Breast epithelium (tissue), 4 donors: ENCODE results near the gene ZMYND8. TPM values are rescaled to one million over a fixed set of nuclear protein-coding genes. Genes with fewer than 3 reads are reported as not detected.
"Not testable (repeated sequence)": the region's sequence is repeated elsewhere in the genome, so short reads cannot be mapped to it uniquely, and the experiment has no call there.

Experiments
- DNase-seq, 2 donors: peaks; one replicate each; pipeline ENCODE4 v3.0.0-alpha.2; 2019; ENCODE audit warnings: low spot score in 2 of 2
- H3K27ac ChIP-seq, 2 donors: fragments of 200-600 bp; sonication (generic) in 1 of 2; one replicate each; pipeline ENCODE4 v1.5.1; 2016 to 2019; ENCODE audit warnings: mild to moderate bottlenecking in 1 of 2
- H3K27me3 ChIP-seq, 2 donors: fragments of 200-600 bp; sonication (generic) in 1 of 2; one replicate each; pipeline versions ENCODE4 v1.5.1 to v1.6.0; 2017 to 2019; ENCODE audit warnings: control low read depth in 1 of 2, mild to moderate bottlenecking in 1 of 2
- H3K36me3 ChIP-seq: fragments of 200-600 bp; one replicate; pipeline ENCODE4 v1.5.1; 2019
- H3K4me1 ChIP-seq, 2 donors: fragments of 200-600 bp; sonication (generic); one replicate each; pipeline ENCODE4 v1.5.1; 2016 to 2019; ENCODE audit warnings: control low read depth in 1 of 2
- H3K4me3 ChIP-seq, 3 donors: fragments of 200-600 bp; sonication (generic); 1 replicate in 2 of 3; 2 replicates in 1 of 3; pipeline ENCODE4 v1.5.1; 2016 to 2019; ENCODE audit warnings: mild to moderate bottlenecking in 3 of 3, moderate library complexity in 2 of 3
- H3K9me3 ChIP-seq, 2 donors: fragments of 200-600 bp; sonication (generic) in 1 of 2; one replicate each; pipeline ENCODE4 v1.5.1; 2016 to 2019; ENCODE audit warnings: control low read depth in 1 of 2
- POLR2A ChIP-seq: fragments of 450-650 bp; IDR thresholded peaks from one replicate; pipeline ENCODE4 v1.6.1; 2016; ENCODE audit warnings: antibody characterized with exemption, mild to moderate bottlenecking, moderate library complexity
- POLR2AphosphoS5 ChIP-seq, 3 donors: sonication (generic); formaldehyde crosslinking; IDR thresholded peaks; one replicate each; pipeline ENCODE4 v1.6.1; 2017; ENCODE audit warnings: antibody characterized with exemption in 3 of 3
- intact Hi-C: fragments of 100-400 bp; cut with DNase I; formaldehyde crosslinking; loops from one replicate; pipeline ENCODE4 v1.15.1; 2023; ENCODE audit warnings: low total_unique reads
- total RNA-seq, 3 donors: library from RNA; depleted of rRNA; stranded (reverse); fragments of >200 nt; gene quantifications; one replicate each; pipeline ENCODE4 v1.1.0, GENCODE V29; 2016
- TF ChIP-seq, protein P1 (sequence below), 3 donors: fragments of 450-650 bp; IDR thresholded peaks; one replicate each; pipeline ENCODE4 v1.5.1; 2016 to 2017; ENCODE audit warnings: antibody characterized with exemption in 3 of 3, mild to moderate bottlenecking in 3 of 3, moderate library complexity in 3 of 3

The ZMYND8 gene
- total RNA-seq, 3 donors from 2014 or later, result 40.6 to 47.7 (median 41.4) TPM

GRCh38 chr20:47396762-47397476 lies 40.4 kb upstream of the ZMYND8 start:
- H3K9me3 ChIP-seq, result no peaks in the 10 kb centered on the region
- no peaks in the 10 kb centered on the region for H3K4me1 ChIP-seq

DNA sequence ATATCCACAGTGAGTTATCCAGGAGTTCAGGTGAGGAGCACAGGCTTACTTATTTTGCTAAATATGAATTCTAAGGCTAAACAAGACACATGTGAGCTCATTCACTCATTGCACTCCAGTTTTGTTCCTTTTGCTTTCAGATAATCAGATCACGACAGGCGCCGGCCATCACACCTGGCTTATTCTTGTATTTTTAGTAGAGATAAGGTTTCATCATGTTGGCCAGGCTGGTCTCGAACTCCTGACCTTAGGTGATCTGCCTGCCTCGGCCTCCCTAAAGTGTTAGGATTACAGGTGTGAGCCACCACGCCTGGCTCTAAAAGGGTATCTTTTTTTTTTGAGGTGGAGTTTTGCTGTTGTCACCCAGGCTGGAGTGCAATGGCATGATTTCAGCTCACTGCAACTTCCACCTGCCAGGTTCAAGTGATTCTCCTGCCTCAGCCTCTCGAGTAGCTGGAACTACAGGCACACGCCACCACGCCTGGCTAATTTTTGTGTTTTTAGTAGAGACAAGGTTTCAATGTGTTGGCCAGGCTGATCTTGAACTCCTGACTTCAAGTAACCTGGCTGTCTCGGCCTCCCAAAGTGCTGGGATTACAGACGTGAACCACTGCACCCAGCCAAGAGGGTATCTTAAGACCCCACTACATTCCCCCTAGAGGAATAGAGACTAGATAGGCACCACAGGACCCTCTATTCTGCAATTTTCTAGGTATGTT lies 37.5 kb upstream of the ZMYND8 start:
- H3K27ac ChIP-seq, H3K9me3 ChIP-seq, H3K27me3 ChIP-seq, H3K4me3 ChIP-seq, H3K36me3 ChIP-seq, intact Hi-C loops, H3K4me1 ChIP-seq, DNase-seq: not testable (repeated sequence)

More at GRCh38 chr20:47396762-47397476, 40.4 kb upstream of the ZMYND8 start:
- H3K4me3 ChIP-seq, result no peak overlapping the region
- no peak for DNase-seq
- intact Hi-C loops, result no loop called here
- TF ChIP-seq POLR2A (no peak), POLR2AphosphoS5 (IDR thresholded peaks at IDR 0.05) (no peak)
- TF ChIP-seq, protein P1, sequence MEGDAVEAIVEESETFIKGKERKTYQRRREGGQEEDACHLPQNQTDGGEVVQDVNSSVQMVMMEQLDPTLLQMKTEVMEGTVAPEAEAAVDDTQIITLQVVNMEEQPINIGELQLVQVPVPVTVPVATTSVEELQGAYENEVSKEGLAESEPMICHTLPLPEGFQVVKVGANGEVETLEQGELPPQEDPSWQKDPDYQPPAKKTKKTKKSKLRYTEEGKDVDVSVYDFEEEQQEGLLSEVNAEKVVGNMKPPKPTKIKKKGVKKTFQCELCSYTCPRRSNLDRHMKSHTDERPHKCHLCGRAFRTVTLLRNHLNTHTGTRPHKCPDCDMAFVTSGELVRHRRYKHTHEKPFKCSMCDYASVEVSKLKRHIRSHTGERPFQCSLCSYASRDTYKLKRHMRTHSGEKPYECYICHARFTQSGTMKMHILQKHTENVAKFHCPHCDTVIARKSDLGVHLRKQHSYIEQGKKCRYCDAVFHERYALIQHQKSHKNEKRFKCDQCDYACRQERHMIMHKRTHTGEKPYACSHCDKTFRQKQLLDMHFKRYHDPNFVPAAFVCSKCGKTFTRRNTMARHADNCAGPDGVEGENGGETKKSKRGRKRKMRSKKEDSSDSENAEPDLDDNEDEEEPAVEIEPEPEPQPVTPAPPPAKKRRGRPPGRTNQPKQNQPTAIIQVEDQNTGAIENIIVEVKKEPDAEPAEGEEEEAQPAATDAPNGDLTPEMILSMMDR (IDR thresholded peaks at IDR 0.05), result no peak
- no peaks in the 10 kb centered on the region for H3K27me3 ChIP-seq
- no peak overlapping the region for H3K27ac ChIP-seq
- H3K36me3 ChIP-seq, result no peaks in the 10 kb centered on the region

- TF ChIP-seq, protein P1 (IDR thresholded peaks at IDR 0.05), result no peak
- TF ChIP-seq POLR2AphosphoS5 (IDR thresholded peaks at IDR 0.05) (no peak), POLR2A (no peak)
- Histone ChIP-seq H3K4me1 (no peaks in the 10 kb centered on the region), H3K36me3 (no peaks in the 10 kb centered on the region), H3K9me3 (no peaks in the 10 kb centered on the region), H3K4me3 (no peak overlapping the region), H3K27me3 (no peaks in the 10 kb centered on the region), H3K27ac (no peak overlapping the region)
- intact Hi-C loops, result no loop called here
- DNase-seq, result no peak
These were observed 36.2 kb upstream of the ZMYND8 start for GRCh38 chr20:47392721-47393073.

DNA sequence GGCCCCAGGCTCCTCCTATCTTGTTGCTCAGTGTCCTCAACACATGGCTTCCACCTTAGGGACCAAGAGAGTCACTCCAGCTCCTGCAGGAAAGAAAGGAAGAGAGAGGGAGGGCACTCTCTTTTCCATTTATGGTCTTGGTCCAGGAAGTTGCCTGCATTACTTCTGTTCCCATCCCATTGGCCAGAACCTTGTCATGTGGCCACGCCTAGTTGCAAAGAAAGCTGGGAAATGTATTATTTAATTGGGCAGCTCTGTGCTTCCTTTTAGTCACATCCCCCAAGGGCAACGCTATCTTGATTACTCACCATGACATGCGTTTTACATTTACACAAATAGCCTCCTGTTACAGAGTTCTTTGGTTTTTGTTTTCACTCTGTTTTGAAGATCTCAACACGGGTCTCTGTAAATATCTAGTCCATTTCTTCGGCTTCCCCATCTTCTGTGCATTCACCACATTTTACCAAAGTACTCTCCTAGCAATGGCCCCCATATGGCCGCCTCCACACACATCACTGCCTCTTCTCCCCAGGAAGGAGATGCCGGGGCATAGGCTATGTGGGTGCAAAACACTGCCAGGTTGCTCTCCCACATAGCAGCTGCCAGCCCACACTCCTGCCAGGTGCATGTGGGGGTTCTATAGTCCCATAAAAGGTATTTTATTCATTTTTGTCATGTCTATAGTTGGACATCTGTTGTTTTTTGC lies 35.7 kb upstream of the ZMYND8 start:
- no peak for DNase-seq
- Histone ChIP-seq H3K36me3 (no peaks in the 10 kb centered on the region), H3K9me3 (no peaks in the 10 kb centered on the region), H3K27ac (no peak overlapping the region), H3K4me1 (no peaks in the 10 kb centered on the region), H3K4me3 (no peak overlapping the region), H3K27me3 (no peaks in the 10 kb centered on the region)
- TF ChIP-seq, protein P1 (IDR thresholded peaks at IDR 0.05), result no peak
- TF ChIP-seq POLR2AphosphoS5 (IDR thresholded peaks at IDR 0.05) (no peak), POLR2A (no peak)
- intact Hi-C loops, result no loop called here

DNA sequence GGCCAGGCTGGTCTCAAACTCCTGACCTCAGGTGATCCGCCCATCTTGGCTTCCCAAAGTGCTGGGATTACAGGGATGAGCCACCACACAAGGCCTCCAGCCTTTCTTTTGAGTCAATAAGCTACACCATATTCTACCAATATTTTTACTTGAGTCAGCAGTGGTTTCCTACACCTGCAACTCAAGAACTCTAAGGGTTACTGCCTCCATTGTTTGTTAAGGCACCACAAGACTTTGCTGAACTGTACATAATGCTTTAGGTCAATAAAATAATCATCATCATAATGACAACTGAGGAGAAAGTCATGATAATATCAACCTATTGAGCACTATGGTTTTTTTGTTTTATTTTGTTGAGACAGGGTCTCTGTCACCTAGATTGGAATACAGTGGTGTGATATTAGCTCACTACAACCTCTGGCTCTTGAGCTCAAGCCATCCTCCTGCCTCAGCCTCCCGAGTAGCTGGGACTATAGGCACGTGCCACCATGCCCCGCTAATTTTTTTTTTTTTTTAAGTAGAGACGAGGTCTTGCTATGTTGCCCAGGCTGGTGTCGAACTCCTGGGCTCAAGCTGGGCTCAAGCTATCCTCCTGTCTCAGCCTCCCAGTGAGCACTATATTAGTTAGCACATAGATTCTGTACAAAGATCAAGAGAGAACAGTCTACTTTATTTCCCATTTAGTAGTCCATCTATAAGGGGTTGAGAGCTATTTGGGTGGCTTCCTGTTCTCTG lies 34.9 kb upstream of the ZMYND8 start:
- no peak overlapping the region for H3K27ac ChIP-seq
- H3K4me1 ChIP-seq, result no peaks in the 10 kb centered on the region
- H3K4me3 ChIP-seq, result no peak overlapping the region
- H3K27me3 ChIP-seq, result no peaks in the 10 kb centered on the region
- H3K9me3 ChIP-seq, result no peaks in the 10 kb centered on the region
- no peak for DNase-seq
- no peaks in the 10 kb centered on the region for H3K36me3 ChIP-seq
- intact Hi-C loops, result no loop called here
- TF ChIP-seq POLR2A (no peak), POLR2AphosphoS5 (IDR thresholded peaks at IDR 0.05) (no peak)
- TF ChIP-seq, protein P1 (IDR thresholded peaks at IDR 0.05), result no peak
